HepG2 (cell line): ENCODE results near the gene SNN. TPM values are rescaled to one million over a fixed set of nuclear protein-coding genes. Genes with fewer than 3 reads are reported as not detected.

ENCODE experiments used
- ATF7-NPFF ChIP-seq: sonication (generic); formaldehyde crosslinking; IDR thresholded peaks from 2 replicates; pipeline ENCODE4 v1.8.1; 2023; ENCODE audit warnings: mild to moderate bottlenecking, low read depth, missing genetic modification reagents, moderate library complexity
- CEBPG ChIP-seq: IDR thresholded peaks from 2 replicates; pipeline ENCODE4 v1.6.1; 2016
- ETV5 ChIP-seq: IDR thresholded peaks from 2 replicates; pipeline ENCODE4 v1.6.1; 2018; ENCODE audit warnings: missing biosample characterization, missing genetic modification reagents, inconsistent platforms, borderline replicate concordance
- EZH2 ChIP-seq: conservative IDR thresholded peaks from 2 replicates; pipeline ENCODE4 v1.6.1; 2012; ENCODE audit warnings: mild to moderate bottlenecking, low read depth, low read length, moderate library complexity
- FOSL2 ChIP-seq: sonication (generic); formaldehyde crosslinking; IDR thresholded peaks from 2 replicates; pipeline ENCODE4 v1.4.0; 2020; ENCODE audit warnings: missing genetic modification reagents
- HOXD1 ChIP-seq: sonication (generic); formaldehyde crosslinking; IDR thresholded peaks from 2 replicates; pipeline ENCODE4 v1.5.0; 2020; ENCODE audit warnings: missing genetic modification reagents
- ISL2 ChIP-seq: sonication (generic); formaldehyde crosslinking; IDR thresholded peaks from 2 replicates; pipeline ENCODE4 v1.5.0; 2020; ENCODE audit warnings: missing genetic modification reagents
- MIER3 ChIP-seq: IDR thresholded peaks from 2 replicates; pipeline ENCODE4 v1.6.1; 2016; ENCODE audit warnings: missing compliant biosample characterization, borderline replicate concordance
- PBX3 ChIP-seq: sonication (generic); formaldehyde crosslinking; IDR thresholded peaks from 2 replicates; pipeline ENCODE4 v1.8.1; 2023; ENCODE audit warnings: missing genetic modification reagents, inconsistent platforms, borderline replicate concordance
- RFX1 ChIP-seq: fragments of 450-650 bp; IDR thresholded peaks from 2 replicates; pipeline ENCODE4 v1.6.1; 2017
- RFXANK ChIP-seq: IDR thresholded peaks from 2 replicates; pipeline ENCODE4 v1.6.1; 2016
- THRA ChIP-seq: sonication (generic); formaldehyde crosslinking; IDR thresholded peaks from 2 replicates; pipeline ENCODE4 v1.4.0; 2020; ENCODE audit warnings: missing genetic modification reagents, borderline replicate concordance
- TRIM24 ChIP-seq: sonication (generic); formaldehyde crosslinking; IDR thresholded peaks from 2 replicates; pipeline ENCODE4 v1.8.0; 2022; ENCODE audit warnings: mild to moderate bottlenecking, missing genetic modification reagents
- ZBTB14 ChIP-seq: sonication (generic); formaldehyde crosslinking; IDR thresholded peaks from 2 replicates; pipeline ENCODE4 v1.4.0; 2020; ENCODE audit warnings: missing genetic modification reagents
- ZBTB46 ChIP-seq: sonication (generic); formaldehyde crosslinking; IDR thresholded peaks from 2 replicates; pipeline ENCODE4 v1.4.0; 2020; ENCODE audit warnings: mild to moderate bottlenecking, missing genetic modification reagents, borderline replicate concordance
- ZNF280D ChIP-seq: sonication (generic); formaldehyde crosslinking; IDR thresholded peaks from 2 replicates; pipeline ENCODE4 v1.5.1; 2020; ENCODE audit warnings: mild to moderate bottlenecking, missing genetic modification reagents
- ZNF337 ChIP-seq: sonication (generic); formaldehyde crosslinking; IDR thresholded peaks from 2 replicates; pipeline ENCODE4 v1.5.1; 2020; ENCODE audit warnings: missing genetic modification reagents, low read depth, mild to moderate bottlenecking, borderline replicate concordance
- ZNF569 ChIP-seq: sonication (generic); formaldehyde crosslinking; IDR thresholded peaks from 2 replicates; pipeline ENCODE4 v1.5.0; 2020; ENCODE audit warnings: mild to moderate bottlenecking, missing genetic modification reagents, moderate library complexity, borderline replicate concordance
- ZNF652 ChIP-seq: IDR thresholded peaks from 2 replicates; pipeline ENCODE4 v1.6.1; 2016; ENCODE audit warnings: low read depth, borderline replicate concordance
- ZNF839 ChIP-seq: sonication (generic); formaldehyde crosslinking; IDR thresholded peaks from 2 replicates; pipeline ENCODE4 v1.4.0; 2020; ENCODE audit warnings: missing genetic modification reagents, mild to moderate bottlenecking, borderline replicate concordance
- ZNF841 ChIP-seq: sonication (generic); formaldehyde crosslinking; IDR thresholded peaks from 2 replicates; pipeline ENCODE4 v1.8.1; 2023; ENCODE audit warnings: missing genetic modification reagents, borderline replicate concordance
- ZSCAN22 ChIP-seq: sonication (generic); formaldehyde crosslinking; IDR thresholded peaks from 2 replicates; pipeline ENCODE4 v1.4.0; 2020; ENCODE audit warnings: mild to moderate bottlenecking, missing genetic modification reagents
- polyA plus RNA-seq, 8 experiments: library from polyadenylated mRNA; depleted of rRNA in 3 of 8; stranded (reverse) in 7 of 8; unstranded in 1 of 8; fragments of >200 nt; fragmentation: Illumina TruSeq in 4 of 8; extraction: Trizol in 4 of 8; gene quantifications; 2 replicates each; pipeline versions ENCODE4 v1.2.1 to v1.2.3, GENCODE V29; 2011 to 2016; ENCODE audit warnings: low read depth in 4 of 8, missing spikeins in 1 of 8, mixed read lengths in 1 of 8; ENCODE audit not compliant: insufficient read depth in 1 of 8
- total RNA-seq, 5 experiments: library from RNA; depleted of rRNA; stranded (reverse); fragments of >200 nt; fragmentation: Illumina TruSeq; extraction: Trizol; gene quantifications; 2 replicates each; pipeline ENCODE4 v1.2.3, GENCODE V29; 2016; ENCODE audit warnings: low read depth in 1 of 5

Gene SNN
- total and polyA plus RNA-seq, 2 of the 13 experiments (the other 11 are each of a cell fraction or from before 2014, with no cell fraction given), result 5.2 to 8.4 TPM

- TF ChIP-seq THRA (CRISPR knock-in tag), result peak; percentile 71; the same call in 1 of the 2 replicates
- peak; percentile 86 for TF ChIP-seq CEBPG (CRISPR knock-in tag)
- no peak for TF ChIP-seq ATF7-NPFF
- no peak for TF ChIP-seq ZNF652 (CRISPR knock-in tag)
- no peak for TF ChIP-seq ZBTB46 (CRISPR knock-in tag)
- no peak for TF ChIP-seq ZNF337
- TF ChIP-seq PBX3 (CRISPR knock-in tag), result no peak
- 0 out of 2 replicates have a peak, but pooled peaks have one; percentile 56 for TF ChIP-seq ZNF280D (CRISPR knock-in tag)
- no peak for TF ChIP-seq ZNF841 (CRISPR knock-in tag)
- TF ChIP-seq MIER3 (CRISPR knock-in tag), result peak; percentile 59; the same call in 1 of the 2 replicates
- TF ChIP-seq FOSL2 (CRISPR knock-in tag), result no peak
- no peak for TF ChIP-seq TRIM24
- TF ChIP-seq ZBTB14, result no peak
- TF ChIP-seq ZNF569 (CRISPR knock-in tag), result no peak
- TF ChIP-seq ZNF839 (CRISPR knock-in tag), result no peak
- no peak for TF ChIP-seq EZH2
- no peak for TF ChIP-seq RFX1
- TF ChIP-seq RFXANK, result no peak
- TF ChIP-seq HOXD1, result no peak
- no peak for TF ChIP-seq ETV5 (CRISPR knock-in tag)
- no peak for TF ChIP-seq ZSCAN22 (CRISPR knock-in tag)
- TF ChIP-seq ISL2 (CRISPR knock-in tag), result peak; percentile 74
Observed at GRCh38 chr16:11700264-11701029, 32.2 kb downstream of the SNN start (continued).
